HG03108 (cell line): ENCODE measurements around the gene CERS5.

Experiments
- ATAC-seq: cut with Tn5 transposase; IDR thresholded peaks from one replicate; pipeline ENCODE4 v1.9.1; 2021; ENCODE audit warnings: moderate library complexity; ENCODE audit not compliant: unreplicated experiment

CERS5 gene

GRCh38 chr12:50132505-50133135 lies 34.5 kb downstream of the CERS5 start:
- ATAC-seq, result no peak

- ATAC-seq, result no peak
These were observed 37.9 kb downstream of the CERS5 start for GRCh38 chr12:50129290-50129689.

GRCh38 chr12:50127546-50127945 lies 39.6 kb downstream of the CERS5 start:
- no peak for ATAC-seq

GRCh38 chr12:50123203-50123602 lies 44.0 kb downstream of the CERS5 start:
- ATAC-seq, result no peak

- ATAC-seq, result no peak
These were observed 45.5 kb downstream of the CERS5 start for GRCh38 chr12:50121641-50122040.

GRCh38 chr12:50120953-50121352 lies 46.2 kb downstream of the CERS5 start:
- no peak for ATAC-seq

- no peak for ATAC-seq
These were observed 46.6 kb downstream of the CERS5 start for GRCh38 chr12:50120521-50120920.

GRCh38 chr12:50119387-50119786 lies 47.8 kb downstream of the CERS5 start:
- ATAC-seq, result no peak

GRCh38 chr12:50117057-50117622 lies 50.0 kb downstream of the CERS5 start:
- no peak for ATAC-seq

- no peak for ATAC-seq
These were observed 54.5 kb downstream of the CERS5 start for GRCh38 chr12:50112456-50113218.

GRCh38 chr12:50111693-50112455 lies 55.3 kb downstream of the CERS5 start, which contains the start of gene COX14:
TSS of gene COX14 (plus strand) at chr12:50112236. CDS start at chr12:50120044, 7,808 bp downstream.
- peak; percentile 77 for ATAC-seq

- ATAC-seq, result no peak
These were observed 55.8 kb downstream of the CERS5 start for GRCh38 chr12:50111395-50111692.

- peak; percentile 27 for ATAC-seq
These were observed 56.3 kb downstream of the CERS5 start for GRCh38 chr12:50110762-50111351.

GRCh38 chr12:50110127-50110761 lies 56.9 kb downstream of the CERS5 start:
- no peak for ATAC-seq

GRCh38 chr12:50109319-50109718 lies 57.9 kb downstream of the CERS5 start:
- no peak for ATAC-seq

- no peak for ATAC-seq
These were observed 59.5 kb downstream of the CERS5 start for GRCh38 chr12:50107416-50108268.

- no peak for ATAC-seq
These were observed 60.3 kb downstream of the CERS5 start for GRCh38 chr12:50106907-50107306.

GRCh38 chr12:50105913-50106450 lies 61.2 kb downstream of the CERS5 start:
- ATAC-seq, result no peak
